Left ventricle myocardium superior (tissue), 1 donor: Measurements from ENCODE around the gene TMEM208. TPM values are rescaled to one million over a fixed set of nuclear protein-coding genes. Genes with fewer than 3 reads are reported as not detected.

Experiments used
- ATAC-seq: fragments of 200-7000 bp; cut with Tn5 transposase; one replicate; pipeline ENCODE4 v1.9.1; 2020; ENCODE audit warnings: mild to moderate bottlenecking, moderate library complexity
- DNase-seq: peaks from one replicate; pipeline ENCODE4 v3.0.0-alpha.2; 2020
- intact Hi-C: fragments of 100-400 bp; cut with micrococcal nuclease; formaldehyde crosslinking; loops from one replicate; pipeline ENCODE4 v1.11.0; 2022
- total RNA-seq: library from RNA; stranded (reverse); fragmentation: NEBNext Ultra II Directional; extraction: Animal tissue kit (Norgen Biotek cat#: 25700); gene quantifications from one replicate; pipeline ENCODE4 v1.2.1, GENCODE V29; 2021
- donor health status: DM: no; HTN: yes; CAD: no; lungs with severe emphysema.

TMEM208 gene
- total RNA-seq, 1 donor from 2014 or later, result 11.7 TPM

DNA sequence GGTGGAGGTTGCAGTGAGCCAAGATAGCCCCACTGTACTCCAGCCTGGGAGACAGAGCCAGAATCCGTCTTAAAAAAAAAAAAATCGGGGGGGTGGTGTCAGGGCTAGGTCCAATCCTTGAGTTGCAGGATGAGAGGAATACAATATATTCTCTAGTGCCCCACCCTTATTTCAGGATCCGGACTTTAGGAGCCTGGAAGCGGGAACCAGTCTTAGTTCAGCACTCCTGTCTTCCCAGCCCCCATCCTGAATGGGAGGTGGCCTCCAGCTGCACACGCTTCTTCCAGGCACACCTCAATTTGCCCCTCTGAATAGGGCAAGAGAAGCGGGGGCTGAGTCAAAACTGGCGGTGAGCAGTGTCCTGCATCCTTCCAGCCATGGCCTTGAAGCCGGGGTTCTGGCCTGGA, 18.7 kb downstream of the TMEM208 start:
- no peak for ATAC-seq
- intact Hi-C loops, result no loop called here
- DNase-seq, result no peak

DNA sequence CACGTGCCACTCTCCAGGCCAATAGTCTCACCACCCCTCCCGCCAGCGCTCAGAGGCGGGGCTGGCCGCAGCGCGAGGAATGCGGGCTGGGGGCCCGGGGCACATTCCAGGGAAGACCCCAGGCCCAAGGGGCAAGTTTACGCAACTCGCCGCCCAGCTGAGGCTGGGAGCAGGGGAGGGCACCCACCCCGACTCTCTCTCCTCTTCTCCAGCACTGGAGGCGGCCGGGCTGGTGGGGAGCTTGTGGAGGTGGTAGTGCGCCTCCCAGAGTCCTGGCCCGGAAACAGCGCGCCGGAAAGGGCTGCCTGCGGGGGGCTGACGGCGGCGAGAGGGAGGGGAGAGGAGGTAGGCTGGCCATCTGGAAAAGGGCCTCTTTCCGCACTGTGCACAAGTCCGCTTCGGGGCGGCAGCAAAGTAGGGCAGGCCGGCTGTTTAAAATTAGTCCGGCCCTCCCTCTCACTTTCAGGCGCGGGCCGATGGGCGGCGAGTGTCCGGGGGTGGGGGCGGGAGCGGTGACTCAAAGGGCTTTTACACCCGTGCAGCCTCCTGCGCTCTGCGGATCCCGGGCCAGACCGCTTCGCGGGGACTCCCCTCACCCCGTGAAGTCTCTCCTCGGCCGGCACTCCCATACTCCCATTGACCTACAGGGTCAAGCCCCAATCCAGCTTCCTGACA, 19.3 kb downstream of the TMEM208 start:
- peak; percentile 87 for DNase-seq
- ATAC-seq, result peak; percentile 51
- intact Hi-C loops, result no loop called here

DNA sequence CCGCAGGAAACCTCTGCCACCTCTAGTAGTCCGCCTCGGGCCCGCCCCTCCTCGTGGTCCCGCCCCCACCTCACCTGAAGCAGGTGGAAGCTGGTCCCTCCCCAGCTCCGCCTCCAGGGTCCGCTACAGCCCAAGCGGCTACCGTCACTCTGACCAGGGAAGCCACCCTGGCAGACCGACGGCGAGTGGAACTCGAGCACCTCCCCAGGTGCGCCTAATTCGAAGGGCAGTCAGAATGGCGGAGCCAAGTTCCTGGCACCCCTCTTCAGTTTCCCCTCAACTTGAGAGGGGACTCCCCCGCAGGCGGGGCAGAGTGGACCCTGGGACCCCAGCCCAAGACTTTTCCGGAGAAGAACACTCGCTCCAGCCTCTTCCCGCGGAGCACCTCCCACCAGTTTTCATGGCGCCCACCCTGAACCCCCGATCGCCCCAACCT, 19.8 kb downstream of the TMEM208 start:
- intact Hi-C loops, result no loop called here
- ATAC-seq (peak; percentile 14), DNase-seq (no peak)

DNA sequence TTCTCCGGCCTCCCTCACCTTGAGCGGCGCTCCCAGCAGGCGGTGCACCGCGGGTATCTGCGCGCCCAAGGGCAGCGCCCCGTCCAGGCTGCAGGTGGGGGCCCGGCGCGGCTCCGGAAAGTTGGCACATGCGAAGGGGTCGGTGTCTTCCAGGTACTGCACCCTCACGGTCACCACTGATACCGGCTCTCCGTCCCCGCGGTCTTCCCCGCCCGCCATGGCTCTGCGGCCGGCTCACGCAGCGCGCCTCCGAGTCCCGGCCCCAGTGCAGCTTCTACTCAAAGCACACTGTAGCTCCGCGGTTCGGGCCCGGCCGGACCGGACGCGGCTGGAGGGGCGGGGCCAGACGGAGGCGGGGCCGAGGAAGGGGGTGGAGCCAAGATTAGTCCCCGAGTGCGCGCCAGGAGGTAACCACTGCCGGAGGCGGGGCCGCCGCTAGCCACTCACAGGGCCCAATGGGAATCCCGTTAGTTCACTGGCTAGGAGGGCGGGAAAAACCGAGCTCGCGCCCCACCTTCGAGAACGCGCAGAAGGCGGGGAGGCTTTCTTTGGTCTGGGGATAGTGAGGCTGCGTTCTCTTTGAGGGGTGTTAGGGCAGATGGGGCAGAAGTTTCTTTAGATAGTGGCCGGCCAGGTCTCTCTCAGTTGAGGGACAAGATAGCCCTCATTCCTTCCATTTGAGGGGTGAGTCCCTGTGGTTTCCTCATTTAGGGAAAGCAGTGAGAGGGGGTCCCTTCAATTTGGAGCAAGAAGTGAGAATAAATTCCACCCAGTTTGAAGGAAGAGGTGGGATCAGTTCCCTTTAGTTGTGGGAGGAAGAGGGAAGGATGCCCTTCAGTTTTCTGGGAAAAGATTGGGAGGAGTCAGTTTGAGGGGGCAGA, 20.5 kb downstream of the TMEM208 start, which contains the start of gene FHOD1:
Gene FHOD1, minus strand, starts transcription at position 290 of the 881 bp plus-strand sequence. Its CDS starts 71 bp downstream, at position 219.
- DNase-seq (peak; percentile 99), ATAC-seq (peak; percentile 80)
- intact Hi-C loops, result no loop called here

DNA sequence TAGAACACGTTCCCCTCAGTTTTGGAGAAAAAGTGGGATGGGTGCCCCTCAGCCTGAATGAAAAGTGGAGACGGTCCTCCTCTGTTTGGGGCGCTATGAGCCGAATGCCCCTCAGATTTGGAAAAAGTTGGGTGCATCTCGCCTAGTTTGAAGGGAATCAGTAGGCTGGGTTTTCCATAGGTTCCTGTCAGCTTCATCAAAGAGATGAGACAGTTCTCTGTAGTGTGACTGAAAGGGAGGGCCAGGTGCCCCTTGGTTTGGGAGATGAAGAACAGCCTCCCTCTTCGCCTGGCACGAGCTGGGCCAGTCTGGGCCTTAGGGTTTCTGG, 21.1 kb downstream of the TMEM208 start:
- DNase-seq, result no peak
- intact Hi-C loops, result no loop called here
- no peak for ATAC-seq

DNA sequence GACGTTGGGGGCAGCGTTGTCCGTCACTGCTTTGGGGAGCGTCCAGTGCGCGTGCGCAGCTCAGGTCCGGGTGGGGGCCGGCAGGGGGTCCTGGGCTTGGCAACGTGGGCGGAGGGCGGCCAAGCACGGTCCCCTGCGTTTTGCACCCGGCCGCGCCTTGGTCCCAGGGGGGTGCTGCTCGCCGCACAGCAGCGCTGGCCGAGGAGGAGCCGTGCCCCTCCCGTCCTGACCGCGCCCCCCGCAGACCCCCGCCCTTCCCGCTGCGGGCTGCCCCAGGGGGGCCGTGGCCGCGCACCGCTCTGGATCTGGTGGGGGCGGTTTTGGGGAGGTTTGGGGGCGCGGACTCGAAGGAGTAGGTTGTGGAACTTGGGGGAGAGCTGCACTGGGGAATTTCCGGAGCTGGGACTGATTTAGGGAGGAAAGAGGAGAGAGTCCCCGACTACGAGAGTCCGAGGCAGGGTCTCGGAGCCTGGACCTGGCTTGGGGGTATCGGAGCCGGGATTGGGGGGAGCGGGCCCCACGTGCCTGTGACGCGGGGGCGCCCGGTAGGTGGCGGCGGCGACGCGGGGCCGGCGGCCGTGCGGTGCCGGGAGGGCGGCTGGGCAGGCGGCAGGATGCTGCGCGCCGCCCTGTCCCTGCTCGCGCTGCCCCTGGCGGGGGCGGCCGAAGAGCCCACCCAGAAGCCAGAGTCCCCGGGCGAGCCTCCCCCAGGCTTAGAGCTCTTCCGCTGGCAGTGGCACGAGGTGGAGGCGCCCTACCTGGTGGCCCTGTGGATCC, 21.7 kb downstream of the TMEM208 start, which contains the start of gene SLC9A5:
Gene SLC9A5, plus strand, starts transcription at position 579 of the 777 bp plus-strand sequence. Its CDS starts 36 bp downstream, at position 615.
- ATAC-seq, result no peak
- peak; percentile 63 for DNase-seq
- intact Hi-C loops, result no loop called here

DNA sequence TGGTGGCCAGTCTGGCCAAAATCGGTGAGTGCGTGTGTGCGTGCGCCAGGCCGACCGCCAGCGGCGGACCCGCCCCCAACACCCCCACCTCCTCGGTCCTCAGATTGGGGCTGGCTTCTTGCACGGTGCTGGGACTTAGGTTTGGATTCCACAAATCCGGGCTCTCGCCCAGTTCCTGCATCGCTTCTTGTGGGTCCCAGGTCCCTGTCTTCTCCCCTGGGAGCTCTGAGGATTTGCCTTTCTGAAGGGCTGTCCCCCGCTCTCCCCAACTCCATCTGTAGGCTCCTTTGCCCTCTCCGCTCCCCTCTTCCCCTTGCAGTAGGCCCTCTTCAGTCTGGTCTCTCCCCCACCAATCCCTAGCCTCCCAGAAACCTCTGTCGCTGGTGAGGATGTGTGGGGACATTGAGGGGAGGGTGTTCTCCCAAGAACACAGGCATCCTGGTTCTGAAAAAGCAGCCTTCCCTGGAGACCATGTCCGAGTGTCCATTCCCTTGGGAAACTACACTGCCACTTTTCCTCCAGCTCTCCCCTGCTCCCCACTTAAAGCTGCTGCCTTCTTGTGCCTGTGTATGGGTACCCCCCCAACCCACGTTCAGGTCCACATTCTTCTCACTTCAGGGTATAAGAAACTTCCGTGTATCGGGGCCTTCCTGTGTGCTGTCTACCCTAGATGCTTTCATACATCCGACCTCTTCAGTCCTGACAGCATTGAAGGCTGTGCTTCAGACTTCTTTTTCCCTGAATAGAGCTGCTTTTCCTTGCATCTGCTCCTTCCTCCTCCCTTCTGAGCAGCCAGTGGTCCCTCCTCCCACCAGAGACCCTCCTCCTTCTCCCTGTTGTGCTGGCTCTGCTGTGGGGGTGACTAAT, 22.5 kb downstream of the TMEM208 start:
- ATAC-seq, result no peak
- no peak for DNase-seq
- intact Hi-C loops, result no loop called here

DNA sequence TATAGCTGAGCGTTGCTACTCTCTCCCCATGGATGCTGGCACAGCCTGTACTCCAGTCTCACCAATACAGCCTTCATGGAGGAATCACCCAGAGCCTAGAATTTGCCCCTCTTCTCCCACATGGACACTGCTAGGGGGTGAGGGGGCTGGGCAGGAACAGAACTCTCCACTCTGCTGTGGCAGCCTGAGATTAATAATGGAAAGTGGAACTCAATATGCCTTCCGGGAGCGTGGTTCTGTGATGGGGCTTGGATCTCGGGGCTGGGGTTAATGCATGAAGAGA, 23.1 kb downstream of the TMEM208 start:
- ATAC-seq (no peak), DNase-seq (no peak)
- intact Hi-C loops, result no loop called here

DNA sequence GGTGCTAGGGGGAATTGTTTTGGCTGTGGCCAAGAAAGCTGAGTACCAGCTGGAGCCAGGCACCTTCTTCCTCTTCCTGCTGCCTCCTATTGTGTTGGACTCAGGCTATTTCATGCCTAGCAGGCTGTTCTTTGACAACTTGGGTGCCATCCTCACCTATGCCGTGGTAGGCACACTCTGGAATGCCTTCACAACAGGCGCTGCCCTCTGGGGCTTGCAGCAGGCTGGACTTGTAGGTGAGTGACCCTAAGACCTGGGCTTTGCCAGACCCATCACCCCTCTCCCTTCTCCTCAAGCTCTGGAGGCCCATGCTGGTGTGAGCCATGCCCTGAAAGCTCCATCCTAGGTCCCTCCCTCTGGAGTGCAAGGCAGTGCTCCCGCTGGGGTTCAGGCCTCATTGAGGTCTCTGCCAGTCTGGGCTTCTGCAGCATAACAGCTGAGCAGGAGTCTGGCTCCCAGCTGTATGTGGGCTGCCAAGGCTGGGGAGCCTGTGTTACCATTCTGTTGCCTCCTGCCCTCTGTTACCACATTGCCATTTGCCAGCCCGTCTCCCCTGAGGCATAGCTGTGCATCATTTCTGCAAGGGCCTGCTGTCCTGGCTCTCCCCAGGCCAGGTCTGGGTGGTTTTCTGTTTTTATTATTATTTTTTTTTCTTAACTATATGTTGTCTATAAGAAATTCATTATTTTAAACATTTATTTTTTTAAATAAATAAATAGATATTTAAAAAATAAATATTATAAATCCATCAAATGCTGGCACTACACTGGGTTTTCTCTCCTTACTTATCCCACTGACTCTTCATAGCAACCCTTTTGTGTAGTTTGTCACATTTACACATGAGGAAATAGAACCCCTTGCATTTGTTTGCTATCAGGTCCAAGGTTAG, 25.9 kb downstream of the TMEM208 start:
- intact Hi-C loops, result no loop called here
- no peak for DNase-seq
- no peak for ATAC-seq

DNA sequence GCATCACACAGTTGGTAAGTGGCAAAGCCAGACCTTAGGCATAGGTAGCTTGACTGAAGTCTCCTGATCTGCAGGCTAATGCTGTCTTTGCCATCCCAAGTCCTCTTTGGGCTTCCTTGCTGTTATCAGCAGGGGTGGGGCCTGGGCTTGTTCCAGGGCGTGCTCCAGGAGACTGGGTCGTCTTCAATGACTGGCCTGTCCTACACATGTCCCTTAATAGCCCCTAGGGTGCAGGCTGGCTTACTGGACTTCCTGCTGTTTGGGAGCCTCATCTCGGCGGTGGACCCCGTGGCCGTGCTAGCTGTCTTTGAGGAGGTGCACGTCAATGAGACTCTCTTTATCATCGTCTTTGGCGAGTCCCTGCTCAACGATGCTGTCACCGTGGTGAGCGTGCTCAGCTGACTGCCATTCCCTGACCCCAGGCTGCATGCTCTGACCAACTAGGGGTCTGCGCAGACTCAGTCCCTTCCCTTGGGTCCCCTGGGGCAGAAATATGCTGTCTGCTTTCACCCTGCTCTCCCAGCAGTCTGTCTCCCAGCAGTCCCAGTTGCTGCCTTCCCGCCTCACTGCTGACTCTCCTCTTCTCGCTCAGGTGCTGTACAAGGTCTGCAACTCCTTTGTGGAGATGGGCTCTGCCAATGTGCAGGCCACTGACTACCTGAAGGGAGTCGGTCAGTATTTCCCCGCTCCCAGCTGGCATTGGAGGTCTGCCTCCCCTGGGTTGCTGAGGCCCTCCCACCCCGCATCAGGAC, 28.0 kb downstream of the TMEM208 start:
- intact Hi-C loops, result no loop called here
- ATAC-seq, result peak; percentile 38
- DNase-seq, result no peak

DNA sequence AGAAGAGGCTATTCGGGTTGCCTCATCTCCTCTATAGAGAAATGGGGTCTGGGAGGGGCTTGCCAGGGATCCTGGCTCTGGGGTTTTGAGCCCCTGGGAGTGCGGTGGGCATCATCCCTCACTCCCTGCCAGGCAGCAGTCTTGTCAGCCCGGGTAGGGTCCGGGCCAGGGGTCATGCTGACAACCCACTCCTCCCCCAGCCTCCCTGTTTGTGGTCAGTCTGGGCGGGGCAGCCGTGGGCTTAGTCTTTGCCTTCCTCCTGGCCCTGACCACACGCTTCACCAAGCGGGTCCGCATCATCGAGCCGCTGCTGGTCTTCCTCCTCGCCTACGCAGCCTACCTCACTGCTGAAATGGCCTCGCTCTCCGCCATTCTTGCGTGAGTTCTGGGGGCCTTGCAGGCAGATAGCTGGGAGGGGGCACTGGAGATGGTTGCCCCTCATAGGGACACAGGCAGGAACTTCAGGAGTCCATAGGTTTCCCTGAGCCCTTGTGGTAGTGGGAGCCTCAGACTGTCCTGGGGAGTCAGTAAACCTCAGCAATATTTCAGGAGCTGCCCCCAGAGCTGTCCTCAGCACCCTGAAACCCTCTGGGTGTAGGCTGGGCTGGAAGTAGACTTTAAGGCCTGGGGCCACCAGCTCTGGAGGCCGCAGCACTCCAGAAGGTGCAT, 28.8 kb downstream of the TMEM208 start:
- DNase-seq, result no peak
- ATAC-seq, result no peak
- intact Hi-C loops, result no loop called here

DNA sequence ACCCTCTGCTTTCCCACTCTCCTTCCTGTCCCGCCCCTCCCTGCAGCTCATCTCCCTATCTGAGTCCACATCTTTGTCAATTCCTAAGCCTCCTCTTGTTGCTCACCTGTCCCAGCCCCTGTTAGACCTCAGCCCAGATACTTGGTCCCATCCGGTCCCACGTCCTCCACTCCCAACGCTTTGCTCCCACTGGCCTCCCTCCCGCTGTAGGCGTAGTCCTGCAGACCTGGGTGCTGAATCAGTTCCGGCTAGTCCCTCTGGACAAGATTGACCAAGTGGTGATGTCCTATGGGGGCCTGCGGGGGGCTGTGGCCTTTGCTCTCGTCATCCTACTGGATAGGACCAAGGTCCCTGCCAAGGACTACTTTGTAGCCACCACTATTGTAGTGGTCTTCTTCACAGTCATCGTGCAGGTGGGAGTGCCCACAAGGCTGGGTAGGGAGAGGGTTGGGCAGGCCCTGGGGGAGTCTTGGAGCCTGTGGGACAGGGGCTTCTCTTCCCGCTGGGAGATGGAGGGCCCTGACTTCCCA, 29.8 kb downstream of the TMEM208 start:
- ATAC-seq, result no peak
- intact Hi-C loops, result no loop called here
- DNase-seq, result no peak

DNA sequence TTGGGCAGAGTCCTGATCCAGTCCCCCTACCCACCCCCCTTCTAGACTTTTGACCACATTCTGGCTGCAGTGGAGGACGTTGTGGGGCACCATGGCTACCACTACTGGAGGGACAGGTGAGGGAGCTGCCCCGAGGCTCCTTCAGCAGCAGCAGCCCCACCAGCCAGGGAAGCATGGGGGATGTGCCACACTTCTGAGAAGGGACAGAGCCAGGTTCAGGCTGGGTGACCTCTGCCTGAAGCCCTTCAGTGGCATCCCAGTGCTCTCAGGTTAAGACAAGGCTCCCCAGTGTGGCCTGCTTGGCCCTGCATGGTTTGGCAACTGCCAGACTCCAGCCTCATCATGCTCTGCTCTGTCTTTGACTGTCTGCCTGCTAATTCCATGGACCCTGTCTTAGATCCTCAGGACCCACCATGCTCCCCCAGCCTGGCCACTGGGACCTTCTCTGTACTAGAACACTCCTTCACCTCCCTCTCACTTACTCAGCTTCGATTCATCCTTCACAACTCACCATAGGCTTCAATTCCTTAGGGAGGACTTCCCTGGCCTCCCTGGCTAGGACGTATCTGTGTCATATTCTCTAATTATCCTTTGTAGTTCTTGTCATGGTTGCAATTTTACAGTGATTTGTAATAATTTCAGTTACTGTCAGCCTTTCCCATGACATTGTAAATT, 30.7 kb downstream of the TMEM208 start:
- ATAC-seq (no peak), DNase-seq (no peak)
- intact Hi-C loops, result no loop called here

DNA sequence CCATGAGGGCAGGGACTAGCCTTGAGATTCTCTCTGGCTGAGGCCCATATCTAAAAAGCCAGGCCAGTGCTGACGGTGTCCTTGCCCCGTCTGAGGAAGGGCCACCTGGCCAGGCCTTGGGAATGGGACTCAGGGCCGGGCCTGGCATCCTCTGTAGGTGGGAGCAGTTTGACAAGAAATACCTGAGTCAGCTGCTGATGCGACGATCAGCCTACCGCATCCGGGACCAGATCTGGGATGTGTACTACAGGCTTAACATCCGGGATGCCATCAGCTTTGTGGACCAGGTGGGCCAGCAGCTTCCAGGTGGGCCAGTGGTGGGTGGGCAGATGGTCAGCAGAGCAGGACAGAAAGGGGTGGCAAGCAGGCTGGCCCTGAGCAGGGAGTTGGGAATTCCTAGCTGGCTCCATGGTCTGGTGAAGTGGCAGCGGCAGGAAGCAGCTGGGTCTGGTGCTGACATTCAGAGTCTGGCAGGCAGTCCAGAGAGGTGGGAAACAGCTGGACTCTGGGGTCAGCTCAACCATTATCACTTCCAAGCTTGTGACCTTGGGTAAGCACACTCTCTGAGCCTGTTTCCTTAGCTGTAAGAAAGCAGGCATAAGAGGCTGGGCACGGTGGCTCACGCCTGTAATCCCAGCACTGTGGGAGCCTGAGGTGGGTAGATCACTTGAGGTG, 31.4 kb downstream of the TMEM208 start:
- ATAC-seq (no peak), DNase-seq (no peak)
- intact Hi-C loops, result no loop called here

DNA sequence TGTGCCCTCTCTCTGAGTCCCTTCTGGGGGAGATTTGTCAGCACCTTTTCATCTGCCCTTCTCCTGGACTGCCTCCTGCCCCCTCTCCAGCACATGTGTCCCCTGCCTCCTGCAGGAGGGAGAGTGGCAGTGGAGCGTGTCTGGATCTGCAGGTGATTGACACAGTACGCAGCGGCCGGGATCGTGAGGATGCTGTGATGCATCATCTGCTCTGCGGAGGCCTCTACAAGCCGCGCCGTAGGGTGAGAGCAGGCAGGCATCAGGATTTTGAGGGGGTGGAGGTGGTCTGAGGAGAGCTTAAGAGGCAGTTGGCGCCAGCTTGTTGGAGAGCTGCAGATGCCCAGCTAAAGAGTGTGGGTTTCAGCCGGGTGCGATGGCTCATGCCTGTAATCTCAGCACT, 32.8 kb downstream of the TMEM208 start:
- ATAC-seq (no peak), DNase-seq (no peak)
- intact Hi-C loops, result no loop called here
